Epithelial cell of proximal tubule (primary cell): ENCODE results near the gene TNN. TPM values are rescaled to one million over a fixed set of nuclear protein-coding genes. Genes with fewer than 3 reads are reported as not detected.
"Not testable (repeated sequence)": the region's sequence is repeated elsewhere in the genome, so short reads cannot be mapped to it uniquely, and the experiment has no call there.

Source experiments
- DNase-seq: peaks from one replicate; pipeline ENCODE4 v3.0.0-alpha.2; 2011; ENCODE audit warnings: low read depth
- H3K4me3 ChIP-seq: 2 replicates; pipeline ENCODE4 v1.5.1; 2011; ENCODE audit warnings: low read depth, mild to moderate bottlenecking, low read length
- total RNA-seq: library from RNA; depleted of rRNA; stranded (reverse); fragments of >200 nt; gene quantifications from 2 replicates; pipeline ENCODE4 v1.2.3, GENCODE V29; 2015
- TF ChIP-seq, protein P1 (sequence below): conservative IDR thresholded peaks from 2 replicates; pipeline ENCODE4 v1.5.1; 2012; ENCODE audit warnings: low read depth, mild to moderate bottlenecking, low read length

Gene TNN
- total RNA-seq, 1 donor from 2014 or later = not detected

DNA sequence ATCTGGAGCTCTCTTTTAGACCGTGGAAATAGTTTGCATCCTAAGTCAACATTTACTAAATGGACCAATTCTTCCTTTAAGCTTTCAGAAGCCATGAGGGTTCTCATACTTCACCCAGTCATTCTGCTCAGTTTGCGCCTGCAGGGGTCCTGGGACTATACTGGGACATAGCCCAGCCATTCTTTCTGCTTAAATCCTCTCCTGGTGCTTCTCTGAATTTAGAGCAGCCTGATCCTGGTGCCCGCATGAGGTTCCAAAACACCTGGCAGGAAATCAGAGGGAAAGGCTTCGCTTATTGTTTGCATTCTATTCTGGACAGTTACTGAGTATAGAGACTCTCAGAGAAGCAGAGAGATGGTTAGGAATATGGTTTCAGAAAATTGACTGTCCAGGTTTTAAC lies 27.0 kb downstream of the TNN start:
- TF ChIP-seq, protein P1, sequence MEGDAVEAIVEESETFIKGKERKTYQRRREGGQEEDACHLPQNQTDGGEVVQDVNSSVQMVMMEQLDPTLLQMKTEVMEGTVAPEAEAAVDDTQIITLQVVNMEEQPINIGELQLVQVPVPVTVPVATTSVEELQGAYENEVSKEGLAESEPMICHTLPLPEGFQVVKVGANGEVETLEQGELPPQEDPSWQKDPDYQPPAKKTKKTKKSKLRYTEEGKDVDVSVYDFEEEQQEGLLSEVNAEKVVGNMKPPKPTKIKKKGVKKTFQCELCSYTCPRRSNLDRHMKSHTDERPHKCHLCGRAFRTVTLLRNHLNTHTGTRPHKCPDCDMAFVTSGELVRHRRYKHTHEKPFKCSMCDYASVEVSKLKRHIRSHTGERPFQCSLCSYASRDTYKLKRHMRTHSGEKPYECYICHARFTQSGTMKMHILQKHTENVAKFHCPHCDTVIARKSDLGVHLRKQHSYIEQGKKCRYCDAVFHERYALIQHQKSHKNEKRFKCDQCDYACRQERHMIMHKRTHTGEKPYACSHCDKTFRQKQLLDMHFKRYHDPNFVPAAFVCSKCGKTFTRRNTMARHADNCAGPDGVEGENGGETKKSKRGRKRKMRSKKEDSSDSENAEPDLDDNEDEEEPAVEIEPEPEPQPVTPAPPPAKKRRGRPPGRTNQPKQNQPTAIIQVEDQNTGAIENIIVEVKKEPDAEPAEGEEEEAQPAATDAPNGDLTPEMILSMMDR = no peak
- no peak overlapping the region for H3K4me3 ChIP-seq
- no peak for DNase-seq

DNA sequence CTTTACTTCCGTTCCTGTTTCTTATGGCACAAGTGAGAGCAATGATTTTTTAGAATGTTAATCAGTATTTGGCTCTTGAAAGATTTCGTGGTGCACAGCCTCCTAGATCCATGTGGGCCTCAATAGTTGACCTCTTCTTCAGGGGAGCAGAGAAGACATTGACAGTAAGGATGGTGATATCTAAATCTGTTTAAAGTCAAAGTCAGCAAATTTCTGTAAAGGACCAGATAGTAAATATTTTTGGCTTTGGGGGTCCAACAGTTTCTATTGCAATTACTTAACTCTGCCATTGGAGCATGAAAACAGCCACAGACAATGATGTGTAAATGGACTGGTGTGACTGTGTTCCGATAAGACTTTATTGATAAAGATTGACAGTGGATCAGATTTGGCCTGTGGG lies 27.4 kb downstream of the TNN start:
- TF ChIP-seq, protein P1 = no peak
- DNase-seq = no peak
- no peak overlapping the region for H3K4me3 ChIP-seq

DNA sequence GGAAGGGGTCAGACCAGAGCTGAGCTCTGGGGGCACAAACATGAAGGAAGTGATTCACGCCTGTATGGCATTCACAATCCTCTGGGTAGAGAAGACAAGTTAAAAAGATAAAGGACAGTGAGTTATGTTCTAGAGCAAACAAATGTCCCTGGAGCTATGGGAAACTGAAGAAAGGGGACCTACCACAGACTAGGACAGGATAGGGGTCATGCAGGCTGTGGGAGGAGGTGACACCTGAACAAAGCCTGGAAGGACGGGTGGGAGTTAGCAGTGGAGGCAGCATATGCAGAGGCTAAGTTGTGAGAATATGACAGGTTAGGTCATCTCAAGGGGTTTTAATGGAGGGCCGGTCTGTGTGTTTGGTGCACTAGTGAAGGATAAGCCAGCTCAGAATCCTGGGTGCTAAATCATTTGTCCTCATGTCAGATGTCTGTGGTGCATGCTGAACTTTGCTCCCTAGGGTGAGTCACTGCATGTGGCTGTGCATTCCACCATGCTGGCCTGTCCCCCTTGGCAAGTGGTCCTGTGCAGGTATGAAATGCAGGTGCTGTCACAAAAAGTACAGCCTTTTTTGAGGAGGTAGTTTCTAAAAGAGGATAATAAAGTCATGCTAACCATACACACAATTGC lies 28.5 kb downstream of the TNN start:
- no peak overlapping the region for H3K4me3 ChIP-seq
- TF ChIP-seq, protein P1 = no peak
- DNase-seq = no peak

DNA sequence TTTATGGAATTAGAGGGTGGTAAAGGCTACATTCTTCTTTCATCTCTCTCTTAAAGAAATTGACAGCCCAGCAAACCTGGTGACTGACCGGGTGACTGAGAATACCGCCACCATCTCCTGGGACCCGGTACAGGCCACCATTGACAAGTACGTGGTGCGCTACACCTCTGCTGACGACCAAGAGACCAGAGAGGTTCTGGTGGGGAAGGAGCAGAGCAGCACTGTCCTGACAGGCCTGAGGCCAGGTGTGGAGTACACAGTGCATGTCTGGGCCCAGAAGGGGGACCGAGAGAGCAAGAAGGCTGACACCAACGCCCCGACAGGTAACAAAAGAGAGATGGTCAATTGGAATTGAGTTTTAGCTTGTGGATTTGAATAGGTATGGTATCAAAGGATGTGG lies 29.7 kb downstream of the TNN start:
- TF ChIP-seq, protein P1 = no peak
- DNase-seq = no peak
- no peak overlapping the region for H3K4me3 ChIP-seq

DNA sequence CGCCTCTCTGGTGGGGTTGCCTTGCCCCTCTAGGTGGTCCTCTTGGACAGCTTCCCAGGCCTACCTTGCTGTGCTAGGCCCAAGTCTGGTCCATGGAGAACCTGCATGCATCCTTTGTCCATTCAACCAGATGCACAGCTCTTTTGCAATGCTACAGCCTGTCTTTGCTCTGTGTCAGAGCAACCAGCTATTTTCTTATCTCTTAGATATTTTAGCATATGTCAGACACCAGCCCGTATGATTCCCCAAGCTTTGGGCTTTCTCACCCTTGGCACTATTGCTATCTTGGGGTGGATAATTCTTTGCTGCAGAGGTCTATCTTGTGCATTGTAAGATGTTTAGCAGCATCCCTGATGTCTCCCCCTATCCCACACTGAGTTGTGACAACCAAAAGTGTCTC lies 32.3 kb downstream of the TNN start:
- no peak overlapping the region for H3K4me3 ChIP-seq
- TF ChIP-seq, protein P1 = no peak

DNA sequence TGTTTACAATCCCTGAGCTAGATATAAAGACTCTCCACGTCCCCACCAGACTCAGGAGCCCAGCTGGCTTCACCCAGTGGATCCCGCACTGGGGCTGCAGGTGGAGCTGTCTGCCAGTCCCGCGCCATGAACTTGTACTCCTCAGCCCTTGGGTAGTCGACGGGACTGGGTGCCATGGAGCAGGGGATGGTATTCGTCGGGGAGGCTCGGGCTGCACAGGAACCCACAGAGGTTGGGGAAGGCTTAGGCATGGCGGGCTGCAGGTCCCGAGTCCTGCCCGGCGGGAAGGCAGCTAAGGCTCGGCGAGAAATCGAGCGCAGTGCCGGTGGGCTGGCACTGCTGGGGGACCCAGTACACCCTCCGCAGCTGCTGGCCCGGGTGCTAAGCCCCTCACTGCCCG lies 34.5 kb downstream of the TNN start:
- H3K4me3 ChIP-seq, DNase-seq: not testable (repeated sequence)

More for the DNA sequence above, 32.3 kb downstream of the TNN start:
- DNase-seq = no peak

DNA sequence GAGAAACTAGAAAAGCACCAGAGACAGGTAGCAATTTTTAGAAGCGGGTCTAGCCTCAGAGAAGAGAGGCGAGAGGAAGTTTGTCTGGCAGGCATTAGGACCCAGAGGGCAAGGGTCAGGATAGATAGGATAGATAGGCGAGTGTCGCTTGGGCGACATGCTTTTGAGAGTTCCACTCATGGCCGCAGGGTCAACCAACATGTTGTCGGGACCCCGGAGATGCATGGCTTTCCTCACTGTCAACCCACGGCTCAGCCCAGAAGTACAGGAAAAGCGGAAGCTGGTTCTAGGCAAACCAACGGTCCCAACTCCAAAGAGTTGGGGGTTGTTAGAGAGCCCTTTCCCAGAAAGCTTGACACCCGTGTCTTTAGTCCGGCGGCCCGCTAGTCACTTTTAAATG lies 38.9 kb downstream of the TNN start:
- not testable (repeated sequence) for DNase-seq, H3K4me3 ChIP-seq

DNA sequence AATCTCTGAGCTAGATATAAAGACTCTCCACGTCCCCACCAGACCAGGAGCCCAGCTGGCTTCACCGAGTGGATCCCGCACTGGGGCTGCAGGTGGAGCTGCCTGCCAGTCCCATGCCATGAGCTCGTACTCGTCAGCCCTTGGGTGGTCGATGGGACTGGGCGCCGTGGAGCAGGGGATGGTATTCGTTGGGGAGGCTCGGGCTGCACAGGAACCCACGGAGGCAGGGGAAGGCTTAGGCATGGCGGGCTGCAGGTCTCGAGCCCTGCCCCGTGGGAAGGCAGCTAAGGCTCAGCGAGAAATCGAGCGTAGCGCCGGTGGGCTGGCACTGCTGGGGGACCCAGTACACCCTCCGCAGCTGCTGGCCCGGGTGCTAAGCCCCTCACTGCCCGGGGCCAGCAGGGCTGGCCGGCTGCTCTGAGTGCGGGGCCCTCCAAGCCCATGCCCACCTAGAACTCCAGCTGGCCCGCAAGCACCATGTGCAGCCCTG lies 40.7 kb downstream of the TNN start:
- DNase-seq, H3K4me3 ChIP-seq: not testable (repeated sequence)
